WTC11 (cell line): ENCODE results near the gene AP5Z1.

ENCODE experiments used
- FOXJ3 ChIP-seq: sonication (generic); formaldehyde crosslinking; IDR thresholded peaks from 2 replicates; pipeline ENCODE4 v1.9.0; 2021; ENCODE audit warnings: missing genetic modification reagents, mild to moderate bottlenecking, borderline replicate concordance
- GTF2I ChIP-seq: fragments of 250-450 bp; sonication (Bioruptor Pico); conservative IDR thresholded peaks from 2 replicates; pipeline ENCODE4 v1.4.0; 2021; ENCODE audit warnings: mild to moderate bottlenecking
- JUN ChIP-seq: sonication (generic); formaldehyde crosslinking; IDR thresholded peaks from 2 replicates; pipeline ENCODE4 v1.8.0; 2023; ENCODE audit warnings: mild to moderate bottlenecking, missing genetic modification reagents
- NFE2L1 ChIP-seq: sonication (generic); formaldehyde crosslinking; IDR thresholded peaks from 2 replicates; pipeline ENCODE4 v1.8.1; 2023; ENCODE audit warnings: missing genetic modification reagents
- NFYB ChIP-seq: sonication (generic); formaldehyde crosslinking; conservative IDR thresholded peaks from 2 replicates; pipeline ENCODE4 v1.8.0; 2022; ENCODE audit warnings: low read depth, missing genetic modification reagents
- NR3C1 ChIP-seq: sonication (generic); formaldehyde crosslinking; conservative IDR thresholded peaks from 2 replicates; pipeline ENCODE4 v1.8.1; 2023; ENCODE audit warnings: low read depth, mild to moderate bottlenecking, missing genetic modification reagents
- RORB ChIP-seq: fragments of 250-450 bp; sonication (Bioruptor Pico); IDR thresholded peaks from 2 replicates; pipeline ENCODE4 v1.9.0; 2021; ENCODE audit warnings: mild to moderate bottlenecking
- ZNF671 ChIP-seq: fragments of 250-450 bp; sonication (Bioruptor Pico); IDR thresholded peaks from 2 replicates; pipeline ENCODE4 v1.8.0; 2021; ENCODE audit warnings: mild to moderate bottlenecking
- TF ChIP-seq, protein P1 (sequence below): sonication (generic); formaldehyde crosslinking; IDR thresholded peaks from 2 replicates; pipeline ENCODE4 v1.8.1; 2022; ENCODE audit warnings: low read depth, mild to moderate bottlenecking, moderate library complexity, missing genetic modification reagents, borderline replicate concordance
- TF ChIP-seq, protein P2 (sequence below): fragments of 200-600 bp; IDR thresholded peaks from 2 replicates; pipeline ENCODE4 v1.8.0; 2022; ENCODE audit warnings: antibody characterized with exemption
- TF ChIP-seq, protein P3 (sequence below): sonication (generic); formaldehyde crosslinking; IDR thresholded peaks from 2 replicates; pipeline ENCODE4 v1.8.0; 2022; ENCODE audit warnings: mild to moderate bottlenecking, missing genetic modification reagents
- TF ChIP-seq, protein P4 (sequence below): sonication (generic); formaldehyde crosslinking; conservative IDR thresholded peaks from 2 replicates; pipeline ENCODE4 v1.8.1; 2022; ENCODE audit warnings: mild to moderate bottlenecking, missing genetic modification reagents
- TF ChIP-seq, protein P5 (sequence below): sonication (generic); formaldehyde crosslinking; IDR thresholded peaks from 2 replicates; pipeline ENCODE4 v1.8.0; 2022; ENCODE audit warnings: mild to moderate bottlenecking, missing genetic modification reagents
- TF ChIP-seq, protein P6 (sequence below): sonication (generic); formaldehyde crosslinking; IDR thresholded peaks from 2 replicates; pipeline ENCODE4 v1.8.1; 2022; ENCODE audit warnings: mild to moderate bottlenecking, moderate library complexity, missing genetic modification reagents

DNA sequence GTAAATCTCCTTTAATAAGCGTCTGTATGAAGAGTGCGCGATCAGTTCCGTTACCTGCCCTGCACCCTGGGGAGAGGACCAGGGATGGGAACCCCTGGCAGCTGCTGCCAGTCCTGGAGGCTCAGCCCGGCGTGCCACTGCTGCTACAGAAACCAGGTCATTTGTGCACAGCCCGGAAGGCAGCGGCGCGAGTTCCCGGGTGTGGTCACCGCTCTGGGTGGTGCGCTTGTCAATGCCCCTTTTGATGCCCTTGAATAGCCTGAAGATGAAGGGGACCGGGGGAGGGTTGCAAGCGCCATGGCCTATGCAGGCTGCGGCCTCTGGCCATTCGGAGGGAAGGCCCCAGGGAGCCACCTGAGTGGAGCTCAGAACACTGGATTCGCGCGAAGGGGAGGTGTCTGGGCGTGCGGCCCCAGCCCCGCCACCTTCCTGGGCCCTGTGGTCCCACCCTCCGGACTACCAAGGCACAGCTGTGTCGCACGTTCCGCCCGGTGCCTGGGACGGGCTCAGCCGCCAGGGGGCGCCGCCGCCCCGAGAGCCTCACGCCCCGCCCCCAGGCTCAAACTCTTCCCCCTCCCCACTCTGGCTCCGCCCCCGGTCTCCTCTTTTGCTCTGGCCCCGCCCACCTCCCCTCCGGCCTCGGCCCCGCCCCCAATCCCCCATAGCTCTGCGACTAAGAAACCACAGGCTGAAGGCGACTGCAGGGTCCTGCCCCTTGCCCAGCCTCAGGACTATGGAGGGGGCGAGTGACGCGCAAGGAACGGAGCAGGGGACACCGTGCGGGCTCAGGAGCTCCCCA lies 16.5 kb downstream of the AP5Z1 start:
- TF ChIP-seq, protein P1, sequence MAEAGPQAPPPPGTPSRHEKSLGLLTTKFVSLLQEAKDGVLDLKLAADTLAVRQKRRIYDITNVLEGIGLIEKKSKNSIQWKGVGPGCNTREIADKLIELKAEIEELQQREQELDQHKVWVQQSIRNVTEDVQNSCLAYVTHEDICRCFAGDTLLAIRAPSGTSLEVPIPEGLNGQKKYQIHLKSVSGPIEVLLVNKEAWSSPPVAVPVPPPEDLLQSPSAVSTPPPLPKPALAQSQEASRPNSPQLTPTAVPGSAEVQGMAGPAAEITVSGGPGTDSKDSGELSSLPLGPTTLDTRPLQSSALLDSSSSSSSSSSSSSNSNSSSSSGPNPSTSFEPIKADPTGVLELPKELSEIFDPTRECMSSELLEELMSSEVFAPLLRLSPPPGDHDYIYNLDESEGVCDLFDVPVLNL (CRISPR knock-in tag): no peak
- no peak for TF ChIP-seq JUN (CRISPR knock-in tag)
- TF ChIP-seq NFYB (CRISPR knock-in tag): no peak
- TF ChIP-seq, protein P2, sequence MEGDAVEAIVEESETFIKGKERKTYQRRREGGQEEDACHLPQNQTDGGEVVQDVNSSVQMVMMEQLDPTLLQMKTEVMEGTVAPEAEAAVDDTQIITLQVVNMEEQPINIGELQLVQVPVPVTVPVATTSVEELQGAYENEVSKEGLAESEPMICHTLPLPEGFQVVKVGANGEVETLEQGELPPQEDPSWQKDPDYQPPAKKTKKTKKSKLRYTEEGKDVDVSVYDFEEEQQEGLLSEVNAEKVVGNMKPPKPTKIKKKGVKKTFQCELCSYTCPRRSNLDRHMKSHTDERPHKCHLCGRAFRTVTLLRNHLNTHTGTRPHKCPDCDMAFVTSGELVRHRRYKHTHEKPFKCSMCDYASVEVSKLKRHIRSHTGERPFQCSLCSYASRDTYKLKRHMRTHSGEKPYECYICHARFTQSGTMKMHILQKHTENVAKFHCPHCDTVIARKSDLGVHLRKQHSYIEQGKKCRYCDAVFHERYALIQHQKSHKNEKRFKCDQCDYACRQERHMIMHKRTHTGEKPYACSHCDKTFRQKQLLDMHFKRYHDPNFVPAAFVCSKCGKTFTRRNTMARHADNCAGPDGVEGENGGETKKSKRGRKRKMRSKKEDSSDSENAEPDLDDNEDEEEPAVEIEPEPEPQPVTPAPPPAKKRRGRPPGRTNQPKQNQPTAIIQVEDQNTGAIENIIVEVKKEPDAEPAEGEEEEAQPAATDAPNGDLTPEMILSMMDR: peak; percentile 92
- TF ChIP-seq FOXJ3: no peak
- TF ChIP-seq NFE2L1: no peak
- TF ChIP-seq, protein P3, sequence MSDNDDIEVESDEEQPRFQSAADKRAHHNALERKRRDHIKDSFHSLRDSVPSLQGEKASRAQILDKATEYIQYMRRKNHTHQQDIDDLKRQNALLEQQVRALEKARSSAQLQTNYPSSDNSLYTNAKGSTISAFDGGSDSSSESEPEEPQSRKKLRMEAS (CRISPR knock-in tag): no peak
- no peak for TF ChIP-seq GTF2I
- no peak for TF ChIP-seq ZNF671 (CRISPR knock-in tag)
- TF ChIP-seq, protein P4, sequence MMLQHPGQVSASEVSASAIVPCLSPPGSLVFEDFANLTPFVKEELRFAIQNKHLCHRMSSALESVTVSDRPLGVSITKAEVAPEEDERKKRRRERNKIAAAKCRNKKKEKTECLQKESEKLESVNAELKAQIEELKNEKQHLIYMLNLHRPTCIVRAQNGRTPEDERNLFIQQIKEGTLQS (CRISPR knock-in tag): no peak
- TF ChIP-seq, protein P5, sequence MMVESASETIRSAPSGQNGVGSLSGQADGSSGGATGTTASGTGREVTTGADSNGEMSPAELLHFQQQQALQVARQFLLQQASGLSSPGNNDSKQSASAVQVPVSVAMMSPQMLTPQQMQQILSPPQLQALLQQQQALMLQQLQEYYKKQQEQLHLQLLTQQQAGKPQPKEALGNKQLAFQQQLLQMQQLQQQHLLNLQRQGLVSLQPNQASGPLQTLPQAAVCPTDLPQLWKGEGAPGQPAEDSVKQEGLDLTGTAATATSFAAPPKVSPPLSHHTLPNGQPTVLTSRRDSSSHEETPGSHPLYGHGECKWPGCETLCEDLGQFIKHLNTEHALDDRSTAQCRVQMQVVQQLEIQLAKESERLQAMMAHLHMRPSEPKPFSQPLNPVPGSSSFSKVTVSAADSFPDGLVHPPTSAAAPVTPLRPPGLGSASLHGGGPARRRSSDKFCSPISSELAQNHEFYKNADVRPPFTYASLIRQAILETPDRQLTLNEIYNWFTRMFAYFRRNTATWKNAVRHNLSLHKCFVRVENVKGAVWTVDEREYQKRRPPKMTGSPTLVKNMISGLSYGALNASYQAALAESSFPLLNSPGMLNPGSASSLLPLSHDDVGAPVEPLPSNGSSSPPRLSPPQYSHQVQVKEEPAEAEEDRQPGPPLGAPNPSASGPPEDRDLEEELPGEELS (CRISPR knock-in tag): no peak
- no peak for TF ChIP-seq NR3C1
- TF ChIP-seq RORB (CRISPR knock-in tag): no peak
- TF ChIP-seq, protein P6, sequence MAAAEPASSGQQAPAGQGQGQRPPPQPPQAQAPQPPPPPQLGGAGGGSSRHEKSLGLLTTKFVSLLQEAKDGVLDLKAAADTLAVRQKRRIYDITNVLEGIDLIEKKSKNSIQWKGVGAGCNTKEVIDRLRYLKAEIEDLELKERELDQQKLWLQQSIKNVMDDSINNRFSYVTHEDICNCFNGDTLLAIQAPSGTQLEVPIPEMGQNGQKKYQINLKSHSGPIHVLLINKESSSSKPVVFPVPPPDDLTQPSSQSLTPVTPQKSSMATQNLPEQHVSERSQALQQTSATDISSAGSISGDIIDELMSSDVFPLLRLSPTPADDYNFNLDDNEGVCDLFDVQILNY (CRISPR knock-in tag): no peak
